ENCODE data around the gene CREM. TPM values are rescaled to one million over a fixed set of nuclear protein-coding genes. Genes with fewer than 3 reads are reported as not detected.

CREM gene
- total and polyA plus RNA-seq, 2 experiments from 2014 or later: 40.9 to 43.8 TPM

- TF ChIP-seq ZNF114 (CRISPR knock-in tag; IDR thresholded peaks at IDR 0.05) (no peak), ZNF331 (CRISPR knock-in tag; IDR thresholded peaks at IDR 0.05; ENCODE audit: low read depth) (no peak), POLR2AphosphoS5 (IDR thresholded peaks at IDR 0.05; ENCODE audit: low read depth) (no peak), CREB1 (CRISPR knock-in tag; IDR thresholded peaks at IDR 0.05; ENCODE audit: low read depth) (no peak), STAT1 (IDR thresholded peaks at IDR 0.05; ENCODE audit: unreplicated experiment) (no peak), EZH2 (IDR thresholded peaks at IDR 0.05; ENCODE audit: low read depth, unreplicated experiment) (no peak), JUNB (IDR thresholded peaks at IDR 0.05; ENCODE audit: unreplicated experiment) (no peak), EZH2phosphoT487 (IDR thresholded peaks at IDR 0.05; ENCODE audit: unreplicated experiment) (no peak), NANOG (IDR thresholded peaks at IDR 0.05; ENCODE audit: borderline replicate concordance) (no peak)
- TF ChIP-seq, protein P1, sequence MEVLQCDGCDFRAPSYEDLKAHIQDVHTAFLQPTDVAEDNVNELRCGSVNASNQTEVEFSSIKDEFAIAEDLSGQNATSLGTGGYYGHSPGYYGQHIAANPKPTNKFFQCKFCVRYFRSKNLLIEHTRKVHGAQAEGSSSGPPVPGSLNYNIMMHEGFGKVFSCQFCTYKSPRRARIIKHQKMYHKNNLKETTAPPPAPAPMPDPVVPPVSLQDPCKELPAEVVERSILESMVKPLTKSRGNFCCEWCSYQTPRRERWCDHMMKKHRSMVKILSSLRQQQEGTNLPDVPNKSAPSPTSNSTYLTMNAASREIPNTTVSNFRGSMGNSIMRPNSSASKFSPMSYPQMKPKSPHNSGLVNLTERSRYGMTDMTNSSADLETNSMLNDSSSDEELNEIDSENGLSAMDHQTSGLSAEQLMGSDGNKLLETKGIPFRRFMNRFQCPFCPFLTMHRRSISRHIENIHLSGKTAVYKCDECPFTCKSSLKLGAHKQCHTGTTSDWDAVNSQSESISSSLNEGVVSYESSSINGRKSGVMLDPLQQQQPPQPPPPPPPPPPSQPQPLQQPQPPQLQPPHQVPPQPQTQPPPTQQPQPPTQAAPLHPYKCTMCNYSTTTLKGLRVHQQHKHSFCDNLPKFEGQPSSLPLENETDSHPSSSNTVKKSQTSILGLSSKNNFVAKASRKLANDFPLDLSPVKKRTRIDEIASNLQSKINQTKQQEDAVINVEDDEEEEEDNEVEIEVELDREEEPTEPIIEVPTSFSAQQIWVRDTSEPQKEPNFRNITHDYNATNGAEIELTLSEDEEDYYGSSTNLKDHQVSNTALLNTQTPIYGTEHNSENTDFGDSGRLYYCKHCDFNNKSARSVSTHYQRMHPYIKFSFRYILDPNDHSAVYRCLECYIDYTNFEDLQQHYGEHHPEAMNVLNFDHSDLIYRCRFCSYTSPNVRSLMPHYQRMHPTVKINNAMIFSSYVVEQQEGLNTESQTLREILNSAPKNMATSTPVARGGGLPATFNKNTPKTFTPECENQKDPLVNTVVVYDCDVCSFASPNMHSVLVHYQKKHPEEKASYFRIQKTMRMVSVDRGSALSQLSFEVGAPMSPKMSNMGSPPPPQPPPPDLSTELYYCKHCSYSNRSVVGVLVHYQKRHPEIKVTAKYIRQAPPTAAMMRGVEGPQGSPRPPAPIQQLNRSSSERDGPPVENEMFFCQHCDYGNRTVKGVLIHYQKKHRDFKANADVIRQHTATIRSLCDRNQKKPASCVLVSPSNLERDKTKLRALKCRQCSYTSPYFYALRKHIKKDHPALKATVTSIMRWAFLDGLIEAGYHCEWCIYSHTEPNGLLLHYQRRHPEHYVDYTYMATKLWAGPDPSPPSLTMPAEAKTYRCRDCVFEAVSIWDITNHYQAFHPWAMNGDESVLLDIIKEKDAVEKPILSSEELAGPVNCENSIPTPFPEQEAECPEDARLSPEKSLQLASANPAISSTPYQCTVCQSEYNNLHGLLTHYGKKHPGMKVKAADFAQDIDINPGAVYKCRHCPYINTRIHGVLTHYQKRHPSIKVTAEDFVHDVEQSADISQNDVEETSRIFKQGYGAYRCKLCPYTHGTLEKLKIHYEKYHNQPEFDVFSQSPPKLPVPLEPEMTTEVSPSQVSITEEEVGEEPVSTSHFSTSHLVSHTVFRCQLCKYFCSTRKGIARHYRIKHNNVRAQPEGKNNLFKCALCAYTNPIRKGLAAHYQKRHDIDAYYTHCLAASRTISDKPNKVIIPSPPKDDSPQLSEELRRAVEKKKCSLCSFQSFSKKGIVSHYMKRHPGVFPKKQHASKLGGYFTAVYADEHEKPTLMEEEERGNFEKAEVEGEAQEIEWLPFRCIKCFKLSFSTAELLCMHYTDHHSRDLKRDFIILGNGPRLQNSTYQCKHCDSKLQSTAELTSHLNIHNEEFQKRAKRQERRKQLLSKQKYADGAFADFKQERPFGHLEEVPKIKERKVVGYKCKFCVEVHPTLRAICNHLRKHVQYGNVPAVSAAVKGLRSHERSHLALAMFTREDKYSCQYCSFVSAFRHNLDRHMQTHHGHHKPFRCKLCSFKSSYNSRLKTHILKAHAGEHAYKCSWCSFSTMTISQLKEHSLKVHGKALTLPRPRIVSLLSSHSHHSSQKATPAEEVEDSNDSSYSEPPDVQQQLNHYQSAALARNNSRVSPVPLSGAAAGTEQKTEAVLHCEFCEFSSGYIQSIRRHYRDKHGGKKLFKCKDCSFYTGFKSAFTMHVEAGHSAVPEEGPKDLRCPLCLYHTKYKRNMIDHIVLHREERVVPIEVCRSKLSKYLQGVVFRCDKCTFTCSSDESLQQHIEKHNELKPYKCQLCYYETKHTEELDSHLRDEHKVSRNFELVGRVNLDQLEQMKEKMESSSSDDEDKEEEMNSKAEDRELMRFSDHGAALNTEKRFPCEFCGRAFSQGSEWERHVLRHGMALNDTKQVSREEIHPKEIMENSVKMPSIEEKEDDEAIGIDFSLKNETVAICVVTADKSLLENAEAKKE (CRISPR knock-in tag; IDR thresholded peaks at IDR 0.05): no peak
- TF ChIP-seq, protein P2, sequence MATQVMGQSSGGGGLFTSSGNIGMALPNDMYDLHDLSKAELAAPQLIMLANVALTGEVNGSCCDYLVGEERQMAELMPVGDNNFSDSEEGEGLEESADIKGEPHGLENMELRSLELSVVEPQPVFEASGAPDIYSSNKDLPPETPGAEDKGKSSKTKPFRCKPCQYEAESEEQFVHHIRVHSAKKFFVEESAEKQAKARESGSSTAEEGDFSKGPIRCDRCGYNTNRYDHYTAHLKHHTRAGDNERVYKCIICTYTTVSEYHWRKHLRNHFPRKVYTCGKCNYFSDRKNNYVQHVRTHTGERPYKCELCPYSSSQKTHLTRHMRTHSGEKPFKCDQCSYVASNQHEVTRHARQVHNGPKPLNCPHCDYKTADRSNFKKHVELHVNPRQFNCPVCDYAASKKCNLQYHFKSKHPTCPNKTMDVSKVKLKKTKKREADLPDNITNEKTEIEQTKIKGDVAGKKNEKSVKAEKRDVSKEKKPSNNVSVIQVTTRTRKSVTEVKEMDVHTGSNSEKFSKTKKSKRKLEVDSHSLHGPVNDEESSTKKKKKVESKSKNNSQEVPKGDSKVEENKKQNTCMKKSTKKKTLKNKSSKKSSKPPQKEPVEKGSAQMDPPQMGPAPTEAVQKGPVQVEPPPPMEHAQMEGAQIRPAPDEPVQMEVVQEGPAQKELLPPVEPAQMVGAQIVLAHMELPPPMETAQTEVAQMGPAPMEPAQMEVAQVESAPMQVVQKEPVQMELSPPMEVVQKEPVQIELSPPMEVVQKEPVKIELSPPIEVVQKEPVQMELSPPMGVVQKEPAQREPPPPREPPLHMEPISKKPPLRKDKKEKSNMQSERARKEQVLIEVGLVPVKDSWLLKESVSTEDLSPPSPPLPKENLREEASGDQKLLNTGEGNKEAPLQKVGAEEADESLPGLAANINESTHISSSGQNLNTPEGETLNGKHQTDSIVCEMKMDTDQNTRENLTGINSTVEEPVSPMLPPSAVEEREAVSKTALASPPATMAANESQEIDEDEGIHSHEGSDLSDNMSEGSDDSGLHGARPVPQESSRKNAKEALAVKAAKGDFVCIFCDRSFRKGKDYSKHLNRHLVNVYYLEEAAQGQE (IDR thresholded peaks at IDR 0.05; ENCODE audit: unreplicated experiment): no peak
- TF ChIP-seq, protein P3, sequence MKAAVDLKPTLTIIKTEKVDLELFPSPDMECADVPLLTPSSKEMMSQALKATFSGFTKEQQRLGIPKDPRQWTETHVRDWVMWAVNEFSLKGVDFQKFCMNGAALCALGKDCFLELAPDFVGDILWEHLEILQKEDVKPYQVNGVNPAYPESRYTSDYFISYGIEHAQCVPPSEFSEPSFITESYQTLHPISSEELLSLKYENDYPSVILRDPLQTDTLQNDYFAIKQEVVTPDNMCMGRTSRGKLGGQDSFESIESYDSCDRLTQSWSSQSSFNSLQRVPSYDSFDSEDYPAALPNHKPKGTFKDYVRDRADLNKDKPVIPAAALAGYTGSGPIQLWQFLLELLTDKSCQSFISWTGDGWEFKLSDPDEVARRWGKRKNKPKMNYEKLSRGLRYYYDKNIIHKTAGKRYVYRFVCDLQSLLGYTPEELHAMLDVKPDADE (IDR thresholded peaks at IDR 0.05): no peak
- TF ChIP-seq, protein P4, sequence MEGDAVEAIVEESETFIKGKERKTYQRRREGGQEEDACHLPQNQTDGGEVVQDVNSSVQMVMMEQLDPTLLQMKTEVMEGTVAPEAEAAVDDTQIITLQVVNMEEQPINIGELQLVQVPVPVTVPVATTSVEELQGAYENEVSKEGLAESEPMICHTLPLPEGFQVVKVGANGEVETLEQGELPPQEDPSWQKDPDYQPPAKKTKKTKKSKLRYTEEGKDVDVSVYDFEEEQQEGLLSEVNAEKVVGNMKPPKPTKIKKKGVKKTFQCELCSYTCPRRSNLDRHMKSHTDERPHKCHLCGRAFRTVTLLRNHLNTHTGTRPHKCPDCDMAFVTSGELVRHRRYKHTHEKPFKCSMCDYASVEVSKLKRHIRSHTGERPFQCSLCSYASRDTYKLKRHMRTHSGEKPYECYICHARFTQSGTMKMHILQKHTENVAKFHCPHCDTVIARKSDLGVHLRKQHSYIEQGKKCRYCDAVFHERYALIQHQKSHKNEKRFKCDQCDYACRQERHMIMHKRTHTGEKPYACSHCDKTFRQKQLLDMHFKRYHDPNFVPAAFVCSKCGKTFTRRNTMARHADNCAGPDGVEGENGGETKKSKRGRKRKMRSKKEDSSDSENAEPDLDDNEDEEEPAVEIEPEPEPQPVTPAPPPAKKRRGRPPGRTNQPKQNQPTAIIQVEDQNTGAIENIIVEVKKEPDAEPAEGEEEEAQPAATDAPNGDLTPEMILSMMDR (conservative IDR thresholded peaks at IDR 0.05; ENCODE audit: low read depth in 2 of 2): no peak
- H3K27me3 Mint-ChIP-seq (ENCODE audit: insufficient read depth, low read depth, poor library complexity): no peaks in the 10 kb centered on the region
- H3K4me3 Mint-ChIP-seq: no peak overlapping the region
- H3K36me3 ChIP-seq (ENCODE audit: insufficient read depth): no peaks in the 10 kb centered on the region
- peaks cover 4% of the 10 kb centered on the region; the same call in 2 of the 3 replicates for H3K4me1 Mint-ChIP-seq
- H3K4me3 ChIP-seq: no peak overlapping the region
- H3K79me2 ChIP-seq (replicated peaks; ENCODE audit: insufficient read depth): no peaks in the 10 kb centered on the region
- H3K27ac ChIP-seq (ENCODE audit: low read depth): no peak overlapping the region
- no peaks in the 10 kb centered on the region for H3K36me3 Mint-ChIP-seq (ENCODE audit: low read depth)
- no peaks in the 10 kb centered on the region for H4K20me1 ChIP-seq (replicated peaks; ENCODE audit: insufficient read depth)
- H3K9me2 ChIP-seq (ENCODE audit: insufficient read depth): no peaks in the 10 kb centered on the region
- H3K27me3 ChIP-seq (ENCODE audit: insufficient read depth): no peaks in the 10 kb centered on the region
- DNase-seq (ENCODE audit: low spot score): no peak
- H3K27ac Mint-ChIP-seq: no peak overlapping the region
- no peaks in the 10 kb centered on the region for H3K9me3 Mint-ChIP-seq
- H3K4me1 ChIP-seq (ENCODE audit: insufficient read depth): no peaks in the 10 kb centered on the region
- no peak overlapping the region for H3K4me2 ChIP-seq
- H3F3A ChIP-seq (replicated peaks; ENCODE audit: low read depth): no peaks in the 10 kb centered on the region
- no peak for ATAC-seq
- no peak overlapping the region for H2AFZ ChIP-seq
Observed at GRCh38 chr10:35182631-35183510, 56.2 kb downstream of the CREM start.

Measured in GM23338 (cell line).